NB4 (cell line): ENCODE data around the gene EXOC3.
"Not testable (repeated sequence)": the region's sequence is repeated elsewhere in the genome, so short reads cannot be mapped to it uniquely, and the experiment has no call there.

Source experiments
- DNase-seq: peaks from one replicate; pipeline ENCODE4 v3.0.0; 2010; ENCODE audit warnings: low read depth
- H3K4me3 ChIP-seq: one replicate; pipeline ENCODE4 v1.5.1; 2011; ENCODE audit warnings: mild to moderate bottlenecking, low read depth, low read length, moderate library complexity
- CTCF ChIP-seq: IDR thresholded peaks from one replicate; pipeline ENCODE4 v1.5.1; 2012; ENCODE audit warnings: low read depth, low read length
- MAX ChIP-seq: IDR thresholded peaks from 2 replicates; pipeline ENCODE4 v1.6.1; 2011; ENCODE audit warnings: low read depth, low read length
- MYC ChIP-seq: IDR thresholded peaks from 2 replicates; pipeline ENCODE4 v1.6.1; 2011; ENCODE audit warnings: low read depth, low read length
- POLR2A ChIP-seq: IDR thresholded peaks from 2 replicates; pipeline ENCODE4 v1.6.1; 2011; ENCODE audit warnings: mild to moderate bottlenecking; ENCODE audit not compliant: insufficient read length; ENCODE audit errors: extremely low read depth

EXOC3 gene

GRCh38 chr5:504326-505154 is 61.6 kb downstream of the EXOC3 start:
- H3K4me3 ChIP-seq = no peak overlapping the region
- no peak for DNase-seq
- TF ChIP-seq POLR2A = no peak
- TF ChIP-seq MYC = no peak
- no peak for TF ChIP-seq CTCF
- no peak for TF ChIP-seq MAX

- DNase-seq = no peak
- no peak overlapping the region for H3K4me3 ChIP-seq
- TF ChIP-seq MAX = no peak
- TF ChIP-seq POLR2A = no peak
- TF ChIP-seq CTCF = no peak
- no peak for TF ChIP-seq MYC
Measured at GRCh38 chr5:505951-506525, 63.1 kb downstream of the EXOC3 start.

GRCh38 chr5:507986-508575 is 65.1 kb downstream of the EXOC3 start:
- DNase-seq, H3K4me3 ChIP-seq: not testable (repeated sequence)

GRCh38 chr5:509611-510185 is 66.7 kb downstream of the EXOC3 start:
- TF ChIP-seq MAX (no peak), POLR2A (no peak), CTCF (no peak), MYC (no peak)
- no peak overlapping the region for H3K4me3 ChIP-seq
- no peak for DNase-seq

GRCh38 chr5:510521-510920 is 67.5 kb downstream of the EXOC3 start:
- DNase-seq = no peak
- no peak overlapping the region for H3K4me3 ChIP-seq
- no peak for TF ChIP-seq POLR2A
- no peak for TF ChIP-seq CTCF
- no peak for TF ChIP-seq MAX
- TF ChIP-seq MYC = no peak

- H3K4me3 ChIP-seq = no peak overlapping the region
- DNase-seq = no peak
- TF ChIP-seq MAX (no peak), CTCF (no peak), POLR2A (no peak), MYC (no peak)
Measured at GRCh38 chr5:511476-511875, 68.5 kb downstream of the EXOC3 start.
